Right ventricle myocardium superior (tissue), 1 donor: Measurements from ENCODE around the gene POU3F2. TPM values are rescaled to one million over a fixed set of nuclear protein-coding genes. Genes with fewer than 3 reads are reported as not detected.
A peak's percentile ranks its signal among the peaks of the same experiment; 100 is the strongest.

ENCODE experiments used
- ATAC-seq: fragments of 200-7000 bp; cut with Tn5 transposase; one replicate; pipeline ENCODE4 v1.9.1; 2020; ENCODE audit warnings: mild to moderate bottlenecking; ENCODE audit not compliant: poor library complexity
- DNase-seq: peaks from one replicate; pipeline ENCODE4 v3.0.0-alpha.2; 2020
- intact Hi-C: fragments of 100-400 bp; cut with DNase I; formaldehyde crosslinking; loops from one replicate; pipeline ENCODE4 v1.11.2; 2022
- total RNA-seq: library from RNA; stranded (reverse); fragmentation: NEBNext Ultra II Directional; extraction: Animal tissue kit (Norgen Biotek cat#: 25700); gene quantifications from one replicate; pipeline ENCODE4 v1.2.1, GENCODE V29; 2021
- donor health status: DM: no; HTN: yes; CAD: no; lungs with severe emphysema.

Gene POU3F2
- total RNA-seq, 1 donor from 2014 or later, result not detected

GRCh38 chr6:98828211-98828788 lies 6.1 kb upstream of the POU3F2 start:
- DNase-seq, result no peak
- intact Hi-C loops, result no loop called here
- ATAC-seq, result no peak

GRCh38 chr6:98828941-98829411 lies 5.4 kb upstream of the POU3F2 start:
- intact Hi-C loops, result no loop called here
- no peak for ATAC-seq
- no peak for DNase-seq

- DNase-seq (no peak), ATAC-seq (no peak)
- intact Hi-C loops, result loop anchor here (10.0 kb wide), 1 partner anchor 285 kb away; no protein-coding TSS in a partner anchor
Measured at GRCh38 chr6:98830146-98830545, 4.2 kb upstream of the POU3F2 start.

GRCh38 chr6:98831057-98831958 lies 3.1 kb upstream of the POU3F2 start:
- intact Hi-C loops, result loop anchor here (10.0 kb wide), 1 partner anchor 283 kb away; no protein-coding TSS in a partner anchor
- no peak for ATAC-seq
- no peak for DNase-seq

GRCh38 chr6:98831959-98832283 lies 2.5 kb upstream of the POU3F2 start:
- no peak for DNase-seq
- intact Hi-C loops, result loop anchor here (10.0 kb wide), 1 partner anchor 283 kb away; no protein-coding TSS in a partner anchor

DNA sequence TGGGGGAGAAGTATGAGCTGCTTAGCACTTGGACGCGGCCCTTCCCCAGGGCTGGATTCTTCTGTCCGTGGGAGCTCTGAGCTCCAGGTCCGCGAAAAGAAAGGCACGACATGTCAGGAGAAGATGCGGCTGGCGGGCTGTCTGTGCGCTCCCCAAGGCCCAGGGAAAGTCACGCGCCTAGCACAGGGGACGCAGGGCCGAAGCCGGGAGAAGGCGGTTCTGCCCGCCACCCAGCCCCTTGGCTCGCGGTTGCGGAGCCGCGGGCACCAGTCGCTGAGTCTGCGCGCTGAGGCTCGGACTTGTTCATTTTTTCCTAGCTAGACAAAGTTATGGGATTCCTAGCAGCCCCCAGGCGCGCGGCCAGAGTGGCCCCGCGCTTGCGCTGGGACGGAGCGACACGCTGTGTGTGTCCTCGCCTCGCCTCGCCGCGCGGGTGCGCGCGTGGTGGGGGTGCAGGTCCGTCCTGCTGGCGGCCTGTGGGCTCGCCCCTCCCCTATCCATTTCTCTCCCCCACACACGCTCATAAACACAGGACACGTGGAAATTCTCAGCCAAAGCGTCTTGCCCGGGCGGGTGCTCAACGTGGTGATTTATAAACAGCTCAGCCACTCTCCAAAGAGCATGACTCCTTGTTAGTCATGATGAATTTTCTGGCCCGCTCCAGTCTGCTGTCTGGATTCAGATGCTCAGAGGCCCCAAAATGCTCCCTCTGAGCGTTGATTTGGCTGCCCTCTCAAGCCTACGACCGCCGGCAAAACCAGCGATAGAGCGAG lies 1.9 kb upstream of the POU3F2 start:
- intact Hi-C loops, result loop anchor here (10.0 kb wide), 1 partner anchor 282 kb away; no protein-coding TSS in a partner anchor
- peak; percentile 28 for ATAC-seq
- no peak for DNase-seq

More at GRCh38 chr6:98831959-98832283, 2.5 kb upstream of the POU3F2 start:
- ATAC-seq, result no peak

DNA sequence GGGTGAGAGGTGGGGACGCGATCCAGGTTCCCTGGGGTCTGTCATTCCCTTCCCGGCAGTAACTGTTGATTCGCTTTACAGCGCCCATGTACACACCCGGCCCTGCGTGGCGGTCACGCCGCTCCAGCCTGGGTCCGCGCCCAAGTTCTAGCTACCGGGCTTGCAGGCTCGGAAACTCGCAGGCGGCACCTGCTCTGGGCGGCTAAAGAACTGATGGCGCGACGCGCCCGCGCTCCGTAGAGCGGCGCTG lies 1.4 kb upstream of the POU3F2 start:
- DNase-seq, result peak; percentile 65
- peak; percentile 83 for ATAC-seq
- intact Hi-C loops, result loop anchor here (10.0 kb wide), 1 partner anchor 282 kb away; no protein-coding TSS in a partner anchor

GRCh38 chr6:98833307-98834059 lies 891 bp upstream of the POU3F2 start:
- ATAC-seq, result peak; percentile 61
- peak; percentile 42 for DNase-seq
- intact Hi-C loops, result loop anchor here (10.0 kb wide), 1 partner anchor 281 kb away; no protein-coding TSS in a partner anchor

DNA sequence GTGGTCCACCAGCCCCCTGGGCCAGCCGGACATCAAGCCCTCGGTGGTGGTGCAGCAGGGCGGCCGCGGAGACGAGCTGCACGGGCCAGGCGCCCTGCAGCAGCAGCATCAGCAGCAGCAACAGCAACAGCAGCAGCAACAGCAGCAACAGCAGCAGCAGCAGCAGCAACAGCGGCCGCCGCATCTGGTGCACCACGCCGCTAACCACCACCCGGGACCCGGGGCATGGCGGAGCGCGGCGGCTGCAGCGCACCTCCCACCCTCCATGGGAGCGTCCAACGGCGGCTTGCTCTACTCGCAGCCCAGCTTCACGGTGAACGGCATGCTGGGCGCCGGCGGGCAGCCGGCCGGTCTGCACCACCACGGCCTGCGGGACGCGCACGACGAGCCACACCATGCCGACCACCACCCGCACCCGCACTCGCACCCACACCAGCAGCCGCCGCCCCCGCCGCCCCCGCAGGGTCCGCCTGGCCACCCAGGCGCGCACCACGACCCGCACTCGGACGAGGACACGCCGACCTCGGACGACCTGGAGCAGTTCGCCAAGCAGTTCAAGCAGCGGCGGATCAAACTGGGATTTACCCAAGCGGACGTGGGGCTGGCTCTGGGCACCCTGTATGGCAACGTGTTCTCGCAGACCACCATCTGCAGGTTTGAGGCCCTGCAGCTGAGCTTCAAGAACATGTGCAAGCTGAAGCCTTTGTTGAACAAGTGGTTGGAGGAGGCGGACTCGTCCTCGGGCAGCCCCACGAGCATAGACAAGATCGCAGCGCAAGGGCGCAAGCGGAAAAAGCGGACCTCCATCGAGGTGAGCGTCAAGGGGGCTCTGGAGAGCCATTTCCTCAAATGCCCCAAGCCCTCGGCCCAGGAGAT lies 1.0 kb downstream of the POU3F2 start:
- intact Hi-C loops, result loop anchor here (10.0 kb wide), 1 partner anchor 279 kb away; no protein-coding TSS in a partner anchor
- peak; percentile 44 for DNase-seq

GRCh38 chr6:98836025-98836961 lies 1.9 kb downstream of the POU3F2 start:
- no peak for ATAC-seq
- intact Hi-C loops, result loop anchor here (10.0 kb wide), 1 partner anchor 279 kb away; no protein-coding TSS in a partner anchor
- no peak for DNase-seq

More for the DNA sequence above, 1.0 kb downstream of the POU3F2 start:
- no peak for ATAC-seq

- ATAC-seq (no peak), DNase-seq (no peak)
- intact Hi-C loops, result loop anchor here (10.0 kb wide), 1 partner anchor 278 kb away; no protein-coding TSS in a partner anchor
Measured at GRCh38 chr6:98836962-98837944, 2.9 kb downstream of the POU3F2 start.

GRCh38 chr6:98838032-98838431 lies 3.7 kb downstream of the POU3F2 start:
- intact Hi-C loops, result loop anchor here (10.0 kb wide), 1 partner anchor 277 kb away; no protein-coding TSS in a partner anchor
- ATAC-seq (no peak), DNase-seq (no peak)

GRCh38 chr6:98838975-98839374 lies 4.6 kb downstream of the POU3F2 start:
- DNase-seq, result no peak
- ATAC-seq, result no peak
- intact Hi-C loops, result loop anchor here (10.0 kb wide), 1 partner anchor 276 kb away; no protein-coding TSS in a partner anchor

DNA sequence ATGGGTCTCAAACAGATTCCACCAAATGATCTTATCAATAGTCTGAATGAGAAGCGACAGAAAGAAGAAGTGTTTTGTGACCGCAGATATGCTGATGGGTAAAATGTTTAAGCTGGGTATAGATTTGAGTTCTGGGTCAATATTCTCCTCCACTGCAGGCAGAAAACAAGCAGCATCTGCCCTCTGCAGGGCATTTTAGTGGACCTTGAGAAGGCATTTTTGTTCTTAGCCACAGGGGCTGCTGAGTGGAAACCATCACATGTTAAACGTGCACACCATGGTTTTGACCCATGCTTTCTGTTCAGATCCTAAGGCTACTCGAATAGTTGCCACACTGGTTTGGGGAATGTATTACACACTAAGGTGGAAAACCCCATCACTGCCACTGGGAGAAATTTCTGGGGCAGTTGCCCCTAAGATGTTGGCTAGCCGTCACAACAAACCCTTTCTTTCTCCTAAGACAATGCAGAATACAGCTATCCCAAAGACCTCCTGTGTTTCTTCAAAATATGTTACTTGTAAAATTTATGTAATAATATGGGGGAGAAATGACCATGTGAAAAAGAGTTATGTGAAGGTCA lies 5.5 kb downstream of the POU3F2 start:
- DNase-seq, result no peak
- intact Hi-C loops, result loop anchor here (10.0 kb wide), 1 partner anchor 275 kb away; no protein-coding TSS in a partner anchor
- no peak for ATAC-seq

GRCh38 chr6:98840385-98840784 lies 6.0 kb downstream of the POU3F2 start:
- DNase-seq (no peak), ATAC-seq (no peak)
- intact Hi-C loops, result no loop called here
